H9 (cell line): ENCODE measurements around the gene PTCHD1. TPM values are rescaled to one million over a fixed set of nuclear protein-coding genes. Genes with fewer than 3 reads are reported as not detected.

Source experiments
- DNase-seq: peaks from one replicate; pipeline ENCODE4 v3.0.0-alpha.2; 2017
- H2AFZ ChIP-seq: one replicate; pipeline ENCODE4 v1.6.1; 2013; ENCODE audit warnings: mild to moderate bottlenecking, low read length, control low read depth, moderate library complexity
- H2AK5ac ChIP-seq: 2 replicates; pipeline ENCODE4 v1.6.1; 2013; ENCODE audit warnings: low read length, control low read depth, mixed read lengths; ENCODE audit not compliant: insufficient read length
- H2BK120ac ChIP-seq: one replicate; pipeline ENCODE4 v1.6.1; 2013; ENCODE audit warnings: low read depth, mild to moderate bottlenecking, low read length, control low read depth, inconsistent platforms; ENCODE audit not compliant: poor library complexity, severe bottlenecking
- H2BK12ac ChIP-seq: 2 replicates; pipeline ENCODE4 v1.6.1; 2013; ENCODE audit warnings: low read length, control low read depth, mixed read lengths, low read depth; ENCODE audit not compliant: insufficient read length
- H2BK15ac ChIP-seq: 2 replicates; pipeline ENCODE4 v1.6.1; 2013; ENCODE audit warnings: low read depth, low read length, control low read depth
- H2BK20ac ChIP-seq: one replicate; pipeline ENCODE4 v1.6.1; 2013; ENCODE audit warnings: low read depth, mild to moderate bottlenecking, low read length, control low read depth, inconsistent platforms; ENCODE audit not compliant: poor library complexity, severe bottlenecking
- H2BK5ac ChIP-seq: 2 replicates; pipeline ENCODE4 v1.6.1; 2013; ENCODE audit warnings: low read length, control low read depth, mixed read lengths; ENCODE audit not compliant: insufficient read length
- H3K14ac ChIP-seq: 2 replicates; pipeline ENCODE4 v1.6.1; 2013; ENCODE audit warnings: low read length, control low read depth; ENCODE audit not compliant: insufficient read depth
- H3K18ac ChIP-seq: 2 replicates; pipeline ENCODE4 v1.6.1; 2013; ENCODE audit warnings: low read depth, mild to moderate bottlenecking, mixed read lengths, low read length, control low read depth; ENCODE audit not compliant: insufficient read length
- H3K23ac ChIP-seq: 2 replicates; pipeline ENCODE4 v1.6.1; 2013; ENCODE audit warnings: low read length, control low read depth, mixed read lengths, low read depth; ENCODE audit not compliant: insufficient read length
- H3K23me2 ChIP-seq: 2 replicates; pipeline ENCODE4 v1.6.1; 2013; ENCODE audit warnings: low read depth, mild to moderate bottlenecking, mixed read lengths, low read length, control low read depth; ENCODE audit not compliant: insufficient read length, poor library complexity, severe bottlenecking
- H3K27ac ChIP-seq: 2 replicates; pipeline ENCODE4 v1.5.1; 2013; ENCODE audit warnings: low read length, control low read depth, mixed read lengths, low read depth; ENCODE audit not compliant: insufficient read length
- H3K27me3 ChIP-seq: 2 replicates; pipeline ENCODE4 v1.6.1; 2013; ENCODE audit warnings: low read length, control low read depth, inconsistent platforms; ENCODE audit not compliant: insufficient read depth
- H3K4ac ChIP-seq: 2 replicates; pipeline ENCODE4 v1.6.1; 2013; ENCODE audit warnings: low read depth, mild to moderate bottlenecking, control low read depth, inconsistent platforms, low read length, moderate library complexity
- H3K4me1 ChIP-seq: 2 replicates; pipeline ENCODE4 v1.6.1; 2013; ENCODE audit warnings: low read length, control low read depth, inconsistent platforms; ENCODE audit not compliant: insufficient read depth
- H3K4me2 ChIP-seq: 2 replicates; pipeline ENCODE4 v1.6.1; 2013; ENCODE audit warnings: low read length, control low read depth, mixed read lengths; ENCODE audit not compliant: insufficient read length, insufficient read depth
- H3K56ac ChIP-seq: 2 replicates; pipeline ENCODE4 v1.6.1; 2013; ENCODE audit warnings: low read depth, mild to moderate bottlenecking, mixed read lengths, low read length, control low read depth; ENCODE audit not compliant: insufficient read length
- H3K79me1 ChIP-seq: 2 replicates; pipeline ENCODE4 v1.6.1; 2013; ENCODE audit warnings: low read depth, mild to moderate bottlenecking, moderate library complexity, low read length, control low read depth, inconsistent platforms; ENCODE audit not compliant: insufficient read depth, poor library complexity, severe bottlenecking
- H3K79me2 ChIP-seq: 2 replicates; pipeline ENCODE4 v1.6.1; 2013; ENCODE audit warnings: low read length, control low read depth, inconsistent platforms; ENCODE audit not compliant: insufficient read depth
- H3K9ac ChIP-seq: 2 replicates; pipeline ENCODE4 v1.6.1; 2013; ENCODE audit warnings: low read length, control low read depth, mixed read lengths; ENCODE audit not compliant: insufficient read length; ENCODE audit errors: extremely low read depth
- H3K9me3 ChIP-seq: one replicate; pipeline ENCODE4 v1.6.1; 2013; ENCODE audit warnings: low read depth, low read length, inconsistent platforms; ENCODE audit not compliant: control insufficient read depth
- H3T11ph ChIP-seq: one replicate; pipeline ENCODE4 v1.6.1; 2013; ENCODE audit warnings: mild to moderate bottlenecking, low read length, control low read depth, inconsistent platforms
- H4K20me1 ChIP-seq: one replicate; pipeline ENCODE4 v1.6.1; 2013; ENCODE audit not compliant: control insufficient read depth, insufficient read length, insufficient read depth
- H4K5ac ChIP-seq: 2 replicates; pipeline ENCODE4 v1.6.1; 2013; ENCODE audit warnings: low read depth, mild to moderate bottlenecking, mixed read lengths, low read length, control low read depth; ENCODE audit not compliant: insufficient read length
- H4K8ac ChIP-seq: replicated peaks from 2 replicates; pipeline ENCODE4 v1.6.1; 2013; ENCODE audit warnings: low read length, control low read depth, mixed read lengths, low read depth; ENCODE audit not compliant: insufficient read length
- H4K91ac ChIP-seq: 2 replicates; pipeline ENCODE4 v1.6.1; 2013; ENCODE audit warnings: low read depth, mild to moderate bottlenecking, moderate library complexity, mixed read lengths, low read length, control low read depth; ENCODE audit not compliant: insufficient read length
- H3K27ac Mint-ChIP-seq, 3 experiments: 2 replicates in 2 of 3; 3 replicates in 1 of 3; pipeline ENCODE4 v1.8.0; 2020 to 2021; ENCODE audit warnings: mixed read lengths in 3 of 3, mild to moderate bottlenecking in 1 of 3, moderate library complexity in 1 of 3
- H3K27me3 Mint-ChIP-seq: 2 replicates; pipeline ENCODE4 v1.8.0; 2021; ENCODE audit warnings: low read depth, mild to moderate bottlenecking, moderate library complexity, mixed read lengths
- H3K36me3 Mint-ChIP-seq, 3 experiments: 2 replicates in 2 of 3; 3 replicates in 1 of 3; pipeline ENCODE4 v1.8.0; 2020 to 2021; ENCODE audit warnings: low read depth in 3 of 3, mixed read lengths in 3 of 3; ENCODE audit not compliant: insufficient read depth in 1 of 3
- H3K4me1 Mint-ChIP-seq, 2 experiments: 2 replicates each; pipeline ENCODE4 v1.8.0; 2020; ENCODE audit warnings: mixed read lengths in 2 of 2
- H3K4me3 Mint-ChIP-seq, 2 experiments: 2 replicates in 1 of 2; 3 replicates in 1 of 2; pipeline ENCODE4 v1.8.0; 2020 to 2021; ENCODE audit warnings: mild to moderate bottlenecking in 2 of 2, mixed read lengths in 2 of 2, moderate library complexity in 1 of 2
- H3K9me3 Mint-ChIP-seq, 2 experiments: 2 replicates in 1 of 2; 3 replicates in 1 of 2; pipeline ENCODE4 v1.8.0; 2020; ENCODE audit warnings: mild to moderate bottlenecking in 2 of 2, mixed read lengths in 2 of 2, moderate library complexity in 1 of 2
- CTCF ChIP-seq: fragments of 200-600 bp; sonication (generic); conservative IDR thresholded peaks from 3 replicates; pipeline ENCODE4 v1.8.0; 2021; ENCODE audit warnings: antibody characterized with exemption, mild to moderate bottlenecking
- WGBS: extraction: QIAGEN DNeasy Blood & Tissue Kit; methylation state at CpG from one replicate; pipeline ENCODE4 v1.1.7; 2013; ENCODE audit warnings: missing lambda C conversion rate, low lambda C conversion rate, mixed read lengths; ENCODE audit not compliant: insufficient read length; ENCODE audit errors: extremely low coverage; 5-methylcytosine and 5-hydroxymethylcytosine counted together
- total RNA-seq: library from RNA; stranded (reverse); gene quantifications from 2 replicates; pipeline ENCODE4 v1.2.1, GENCODE V29; 2021

PTCHD1 gene
- total RNA-seq, 1 experiment from 2014 or later, result 1.4 TPM

- H3K9me3 ChIP-seq, result no peaks in the 10 kb centered on the region
- H3K56ac ChIP-seq, result no peak overlapping the region
- no peak for TF ChIP-seq CTCF
- H2BK5ac ChIP-seq, result no peak overlapping the region
- H4K5ac ChIP-seq, result no peak overlapping the region
- H4K91ac ChIP-seq, result no peak overlapping the region
- Mint-ChIP-seq H3K27me3 (no peaks in the 10 kb centered on the region), H3K27ac (no peak overlapping the region; a peak in 2 of 7 replicates), H3K4me1 (peaks cover 32 to 34% of the 10 kb centered on the region in 2 experiments), H3K4me3 (no peak overlapping the region), H3K9me3 (peaks cover 0 to 8% of the 10 kb centered on the region in 2 experiments; a peak in 3 of 5 replicates), H3K36me3 (peaks cover 0 to 3% (median 0%) of the 10 kb centered on the region in 3 experiments; a peak in 4 of 7 replicates)
- H3K27me3 ChIP-seq, result no peaks in the 10 kb centered on the region
- H3K79me2 ChIP-seq, result no peaks in the 10 kb centered on the region
- no peak overlapping the region for H3K4ac ChIP-seq
- peaks cover 4% of the 10 kb centered on the region for H3K4me1 ChIP-seq
- no peak overlapping the region for H3K27ac ChIP-seq
- no peak overlapping the region for H3K9ac ChIP-seq
- no peak overlapping the region for H2BK120ac ChIP-seq
- H2BK12ac ChIP-seq, result no peak overlapping the region
- no CpG with 5 or more reads among the region's 2 CpGs for whole genome bisulfite sequencing
- no peak overlapping the region for H3T11ph ChIP-seq
- H3K4me2 ChIP-seq, result no peak overlapping the region
- no peak overlapping the region for H2BK20ac ChIP-seq
- H2AFZ ChIP-seq, result no peak overlapping the region
- H4K20me1 ChIP-seq, result no peaks in the 10 kb centered on the region
- no peak overlapping the region for H3K14ac ChIP-seq
- H3K23me2 ChIP-seq, result no peaks in the 10 kb centered on the region
- no peak overlapping the region for H3K23ac ChIP-seq
- H2BK15ac ChIP-seq, result no peak overlapping the region
- H2AK5ac ChIP-seq, result no peak overlapping the region
- no peaks in the 10 kb centered on the region for H3K79me1 ChIP-seq
- DNase-seq, result no peak
- no peak overlapping the region for H4K8ac ChIP-seq
- no peak overlapping the region for H3K18ac ChIP-seq
Measured at GRCh38 chrX:23344904-23345271, 10.2 kb downstream of the PTCHD1 start.
